GM10266 (cell line): ENCODE measurements around the gene KLHL10.

ENCODE experiments used
- DNase-seq: peaks from one replicate; pipeline ENCODE4 v3.0.0; 2012; ENCODE audit errors: extremely low spot score
- TF ChIP-seq, protein P1 (sequence below): IDR thresholded peaks from 2 replicates; pipeline ENCODE4 v1.5.1; 2012; ENCODE audit warnings: mild to moderate bottlenecking, low read depth; ENCODE audit not compliant: control insufficient read depth, insufficient read depth; ENCODE audit errors: missing control alignments

KLHL10 gene

DNA sequence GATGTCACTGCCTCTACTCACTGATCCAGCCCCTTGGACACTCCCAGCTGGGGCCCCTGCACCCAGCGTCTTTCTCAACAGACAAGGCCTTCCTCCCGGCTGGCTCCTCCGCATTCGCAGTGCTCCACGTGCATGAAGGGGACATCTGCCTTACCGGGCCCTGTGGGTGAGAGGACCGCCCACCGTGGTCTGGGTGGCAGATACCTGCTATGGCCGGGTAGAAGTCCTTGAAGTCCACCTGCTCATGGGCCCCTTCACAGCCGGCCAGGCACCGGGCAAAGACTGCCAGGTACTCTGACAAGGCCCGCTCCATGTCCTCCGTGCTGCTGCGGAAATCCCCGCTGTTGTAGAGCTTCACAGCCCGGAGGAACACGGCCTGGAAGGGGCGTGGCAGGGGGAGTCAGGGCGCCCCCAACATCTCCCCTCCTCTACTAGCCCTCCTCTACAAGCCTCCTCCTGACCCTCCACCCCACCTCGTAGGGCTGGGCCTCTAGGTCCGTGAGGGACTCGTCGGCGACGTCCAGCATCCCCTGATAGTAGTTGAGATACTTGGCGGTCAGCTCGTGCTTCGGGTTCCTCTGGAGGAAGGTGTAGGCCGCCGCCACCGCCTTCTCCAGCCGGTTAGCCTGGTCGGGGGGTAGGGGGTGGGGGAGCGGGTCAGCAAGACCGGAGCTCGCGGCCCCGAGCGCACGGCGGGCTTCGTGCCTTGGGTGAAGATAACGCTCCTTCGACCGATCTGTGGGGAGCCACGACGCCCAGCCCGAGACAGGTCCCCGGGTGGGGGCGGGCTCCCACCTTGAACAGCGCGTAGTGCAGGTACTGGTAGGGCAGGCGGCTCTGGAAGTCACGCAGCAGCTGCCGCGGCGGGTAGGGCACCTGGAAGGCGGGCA lies 26.7 kb upstream of the KLHL10 start:
- TF ChIP-seq, protein P1, sequence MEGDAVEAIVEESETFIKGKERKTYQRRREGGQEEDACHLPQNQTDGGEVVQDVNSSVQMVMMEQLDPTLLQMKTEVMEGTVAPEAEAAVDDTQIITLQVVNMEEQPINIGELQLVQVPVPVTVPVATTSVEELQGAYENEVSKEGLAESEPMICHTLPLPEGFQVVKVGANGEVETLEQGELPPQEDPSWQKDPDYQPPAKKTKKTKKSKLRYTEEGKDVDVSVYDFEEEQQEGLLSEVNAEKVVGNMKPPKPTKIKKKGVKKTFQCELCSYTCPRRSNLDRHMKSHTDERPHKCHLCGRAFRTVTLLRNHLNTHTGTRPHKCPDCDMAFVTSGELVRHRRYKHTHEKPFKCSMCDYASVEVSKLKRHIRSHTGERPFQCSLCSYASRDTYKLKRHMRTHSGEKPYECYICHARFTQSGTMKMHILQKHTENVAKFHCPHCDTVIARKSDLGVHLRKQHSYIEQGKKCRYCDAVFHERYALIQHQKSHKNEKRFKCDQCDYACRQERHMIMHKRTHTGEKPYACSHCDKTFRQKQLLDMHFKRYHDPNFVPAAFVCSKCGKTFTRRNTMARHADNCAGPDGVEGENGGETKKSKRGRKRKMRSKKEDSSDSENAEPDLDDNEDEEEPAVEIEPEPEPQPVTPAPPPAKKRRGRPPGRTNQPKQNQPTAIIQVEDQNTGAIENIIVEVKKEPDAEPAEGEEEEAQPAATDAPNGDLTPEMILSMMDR = no peak
- DNase-seq = no peak

DNA sequence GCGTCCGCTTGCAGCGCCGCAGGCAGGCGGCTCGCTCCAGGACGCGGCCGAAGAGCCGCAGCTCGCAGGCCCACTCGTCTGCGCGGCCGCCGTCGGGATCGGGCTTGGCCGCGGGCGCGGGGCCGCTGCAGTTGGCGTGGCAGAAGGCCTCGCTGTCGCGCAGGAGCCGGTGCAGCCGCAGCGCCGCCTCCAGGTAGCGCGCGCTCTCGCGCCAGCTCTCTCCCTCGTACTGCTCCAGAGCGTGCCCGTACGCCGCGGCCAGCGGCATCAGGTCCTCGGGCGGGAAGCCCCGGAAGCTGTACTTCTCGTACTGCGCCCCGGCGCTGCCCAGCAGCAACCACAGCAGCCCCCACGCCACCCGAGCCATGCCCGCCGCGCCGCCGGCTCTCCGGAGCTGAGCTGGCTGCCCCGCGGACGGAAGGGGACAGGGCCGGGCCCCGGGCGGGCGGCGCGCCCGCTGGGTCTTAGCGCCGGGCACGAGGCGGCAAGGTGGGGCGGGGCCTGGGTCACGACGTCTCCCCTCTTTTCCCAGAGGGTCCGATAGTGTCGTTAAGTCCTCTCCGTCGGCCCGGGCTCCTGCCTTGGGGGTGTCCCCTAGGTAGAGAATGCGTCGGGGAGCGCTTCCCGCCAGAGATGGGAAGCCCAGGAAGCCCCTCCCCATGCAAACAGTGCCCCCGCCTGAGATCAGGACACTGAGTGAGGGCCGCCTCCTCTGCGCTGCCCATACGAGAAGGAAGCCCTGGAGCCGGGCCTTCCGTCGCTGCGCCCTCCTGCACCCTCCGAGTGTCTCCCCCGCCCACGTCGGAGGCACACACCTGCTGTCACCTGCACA lies 25.9 kb upstream of the KLHL10 start, which contains the start of gene P3H4:
Gene P3H4, minus strand, starts transcription at position 401 of the 832 bp plus-strand sequence. Its CDS starts 34 bp downstream, at position 367.
- TF ChIP-seq, protein P1 = peak; percentile 71
- peak; percentile 88 for DNase-seq

DNA sequence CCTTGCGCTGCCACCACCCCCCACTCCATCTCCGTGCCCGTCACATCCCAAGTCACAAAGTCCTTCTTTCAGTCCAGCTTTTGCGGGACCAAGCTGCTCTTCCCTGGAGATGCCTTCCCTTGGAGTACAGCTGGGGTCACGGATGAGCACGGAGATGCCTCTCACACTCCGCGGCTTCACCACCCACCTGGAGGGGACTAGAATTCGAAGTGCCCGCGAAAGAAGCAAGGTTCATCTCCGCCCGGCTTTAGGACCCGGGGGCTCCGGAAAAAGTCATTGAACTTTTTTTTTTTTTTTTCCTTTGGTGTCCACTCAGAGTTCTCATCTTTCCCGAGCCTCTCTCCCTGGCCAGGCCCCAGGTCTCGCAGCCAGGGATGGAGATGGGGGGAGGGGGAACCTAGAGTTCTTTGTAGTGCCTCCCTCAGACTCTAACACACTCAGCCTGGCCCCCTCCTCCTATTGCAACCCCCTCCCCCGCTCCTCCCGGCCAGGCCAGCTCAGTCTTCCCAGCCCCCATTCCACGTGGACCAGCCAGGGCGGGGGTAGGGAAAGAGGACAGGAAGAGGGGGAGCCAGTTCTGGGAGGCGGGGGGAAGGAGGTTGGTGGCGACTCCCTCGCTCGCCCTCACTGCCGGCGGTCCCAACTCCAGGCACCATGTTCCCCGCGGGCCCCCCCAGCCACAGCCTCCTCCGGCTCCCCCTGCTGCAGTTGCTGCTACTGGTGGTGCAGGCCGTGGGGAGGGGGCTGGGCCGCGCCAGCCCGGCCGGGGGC lies 25.1 kb upstream of the KLHL10 start, which contains the start of gene FKBP10:
Gene FKBP10, plus strand, starts transcription at position 624 of the 771 bp plus-strand sequence. Its CDS starts 31 bp downstream, at position 655.
- TF ChIP-seq, protein P1 = no peak
- DNase-seq = peak; percentile 76

DNA sequence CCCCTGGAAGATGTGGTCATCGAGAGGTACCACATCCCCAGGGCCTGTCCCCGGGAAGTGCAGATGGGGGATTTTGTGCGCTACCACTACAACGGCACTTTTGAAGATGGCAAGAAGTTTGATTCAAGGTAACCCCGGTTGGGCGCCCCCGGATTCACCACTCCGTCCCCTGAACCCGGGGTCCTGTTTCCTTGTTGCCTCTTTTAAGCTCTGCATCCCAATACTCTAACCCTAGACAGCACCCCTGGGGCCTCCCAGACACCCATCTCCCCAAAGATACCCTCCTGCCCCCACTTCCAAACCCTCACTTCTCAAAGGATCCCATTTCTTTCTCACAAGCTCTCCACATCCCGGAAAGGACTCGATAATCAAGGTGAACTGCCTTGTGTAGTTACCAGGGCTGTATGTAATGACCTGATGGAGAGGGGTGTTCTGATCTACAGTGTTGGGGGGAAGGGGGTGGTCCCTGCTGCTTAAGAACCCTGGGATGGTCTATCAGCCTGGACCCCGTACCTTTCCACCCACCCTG lies 24.4 kb upstream of the KLHL10 start:
- TF ChIP-seq, protein P1 = no peak
- DNase-seq = no peak

DNA sequence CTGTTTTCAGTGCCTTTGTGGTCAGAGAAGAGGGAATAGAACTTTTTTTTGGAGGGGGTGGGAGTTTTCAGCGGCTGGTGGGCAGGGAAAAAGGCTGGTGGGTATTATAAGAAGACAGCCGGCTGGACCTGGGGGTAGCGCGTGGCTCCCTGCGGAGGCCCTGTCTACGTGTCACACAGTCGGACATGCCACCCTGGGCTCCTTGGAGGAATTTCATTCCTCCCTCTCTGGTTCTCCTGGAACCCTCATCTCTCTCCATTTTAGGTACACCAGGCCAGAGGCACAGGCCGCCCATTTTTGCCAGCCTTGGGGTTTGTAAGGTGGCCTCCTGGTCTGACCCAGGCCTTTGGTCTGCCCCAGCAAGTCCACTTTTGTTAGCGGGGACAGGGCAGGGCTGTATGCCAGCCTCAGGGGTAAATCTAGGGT lies 23.9 kb upstream of the KLHL10 start:
- DNase-seq = no peak
- TF ChIP-seq, protein P1 = no peak

DNA sequence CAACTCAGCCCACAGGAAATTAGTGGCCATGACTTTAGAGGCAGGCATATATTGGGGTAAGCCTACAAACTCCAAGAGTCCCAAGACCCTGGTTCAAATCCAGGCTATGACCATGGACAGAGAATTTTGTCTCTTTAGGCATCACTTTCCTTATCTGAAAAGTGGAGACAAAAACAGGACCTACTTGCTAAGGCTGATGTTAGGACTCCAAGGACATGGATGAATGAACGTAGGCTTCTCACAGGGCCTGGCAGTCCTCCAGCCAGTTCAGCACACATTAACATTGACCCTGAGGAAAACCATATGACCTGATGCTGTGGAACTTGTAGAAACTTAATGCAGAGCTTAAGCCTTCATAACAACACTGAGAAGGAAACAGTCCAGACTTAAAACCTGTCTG lies 23.4 kb upstream of the KLHL10 start:
- no peak for DNase-seq
- TF ChIP-seq, protein P1 = no peak
